ENCODE results near the gene CRYGN. TPM values are rescaled to one million over a fixed set of nuclear protein-coding genes. Genes with fewer than 3 reads are reported as not detected.

CRYGN gene
- total and polyA plus RNA-seq, 2 experiments from 2014 or later: 0.59 to 1.5 TPM

DNA sequence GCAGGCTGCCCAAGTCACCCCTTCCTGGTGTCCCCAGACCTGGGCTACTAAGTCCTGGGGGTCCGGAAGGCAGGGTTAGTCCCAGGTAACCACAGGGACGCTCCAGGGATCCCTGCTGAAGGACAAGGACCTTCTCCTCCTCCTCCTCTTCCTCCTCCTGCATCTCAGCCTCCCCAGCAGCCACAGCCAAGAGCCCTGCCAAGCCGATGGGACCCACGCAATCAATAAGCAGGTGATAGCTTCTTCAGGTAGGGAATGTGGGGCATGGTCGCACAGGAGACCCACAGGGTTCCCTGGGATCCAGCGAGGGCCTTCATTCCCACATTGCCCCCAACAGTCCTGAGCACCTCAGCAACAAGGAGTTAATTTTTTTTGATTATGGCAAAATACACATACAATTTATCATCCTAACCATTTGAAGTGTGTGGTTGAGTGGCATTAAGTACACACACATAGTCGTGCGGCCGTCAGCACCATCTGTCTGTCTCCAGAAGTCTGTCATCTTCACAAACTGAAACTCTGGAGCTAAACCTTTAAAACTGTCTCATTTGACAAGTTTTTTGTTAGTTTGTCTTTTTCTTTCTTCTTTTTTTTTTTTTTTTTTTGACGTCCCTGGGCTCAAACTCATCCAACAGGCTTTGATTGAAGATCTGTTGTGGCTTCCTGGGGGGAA, 12.1 kb downstream of the CRYGN start (continued):
- TF ChIP-seq ZNF331 (CRISPR knock-in tag; IDR thresholded peaks at IDR 0.05; ENCODE audit: low read depth): no peak
- TF ChIP-seq, protein P1, sequence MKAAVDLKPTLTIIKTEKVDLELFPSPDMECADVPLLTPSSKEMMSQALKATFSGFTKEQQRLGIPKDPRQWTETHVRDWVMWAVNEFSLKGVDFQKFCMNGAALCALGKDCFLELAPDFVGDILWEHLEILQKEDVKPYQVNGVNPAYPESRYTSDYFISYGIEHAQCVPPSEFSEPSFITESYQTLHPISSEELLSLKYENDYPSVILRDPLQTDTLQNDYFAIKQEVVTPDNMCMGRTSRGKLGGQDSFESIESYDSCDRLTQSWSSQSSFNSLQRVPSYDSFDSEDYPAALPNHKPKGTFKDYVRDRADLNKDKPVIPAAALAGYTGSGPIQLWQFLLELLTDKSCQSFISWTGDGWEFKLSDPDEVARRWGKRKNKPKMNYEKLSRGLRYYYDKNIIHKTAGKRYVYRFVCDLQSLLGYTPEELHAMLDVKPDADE (IDR thresholded peaks at IDR 0.05): no peak
- no peak for TF ChIP-seq POLR2AphosphoS5 (IDR thresholded peaks at IDR 0.05; ENCODE audit: low read depth)
- TF ChIP-seq, protein P2, sequence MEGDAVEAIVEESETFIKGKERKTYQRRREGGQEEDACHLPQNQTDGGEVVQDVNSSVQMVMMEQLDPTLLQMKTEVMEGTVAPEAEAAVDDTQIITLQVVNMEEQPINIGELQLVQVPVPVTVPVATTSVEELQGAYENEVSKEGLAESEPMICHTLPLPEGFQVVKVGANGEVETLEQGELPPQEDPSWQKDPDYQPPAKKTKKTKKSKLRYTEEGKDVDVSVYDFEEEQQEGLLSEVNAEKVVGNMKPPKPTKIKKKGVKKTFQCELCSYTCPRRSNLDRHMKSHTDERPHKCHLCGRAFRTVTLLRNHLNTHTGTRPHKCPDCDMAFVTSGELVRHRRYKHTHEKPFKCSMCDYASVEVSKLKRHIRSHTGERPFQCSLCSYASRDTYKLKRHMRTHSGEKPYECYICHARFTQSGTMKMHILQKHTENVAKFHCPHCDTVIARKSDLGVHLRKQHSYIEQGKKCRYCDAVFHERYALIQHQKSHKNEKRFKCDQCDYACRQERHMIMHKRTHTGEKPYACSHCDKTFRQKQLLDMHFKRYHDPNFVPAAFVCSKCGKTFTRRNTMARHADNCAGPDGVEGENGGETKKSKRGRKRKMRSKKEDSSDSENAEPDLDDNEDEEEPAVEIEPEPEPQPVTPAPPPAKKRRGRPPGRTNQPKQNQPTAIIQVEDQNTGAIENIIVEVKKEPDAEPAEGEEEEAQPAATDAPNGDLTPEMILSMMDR (conservative IDR thresholded peaks at IDR 0.05; ENCODE audit: low read depth in 2 of 2): no peak
- TF ChIP-seq CREB1 (CRISPR knock-in tag; IDR thresholded peaks at IDR 0.05; ENCODE audit: low read depth): no peak

DNA sequence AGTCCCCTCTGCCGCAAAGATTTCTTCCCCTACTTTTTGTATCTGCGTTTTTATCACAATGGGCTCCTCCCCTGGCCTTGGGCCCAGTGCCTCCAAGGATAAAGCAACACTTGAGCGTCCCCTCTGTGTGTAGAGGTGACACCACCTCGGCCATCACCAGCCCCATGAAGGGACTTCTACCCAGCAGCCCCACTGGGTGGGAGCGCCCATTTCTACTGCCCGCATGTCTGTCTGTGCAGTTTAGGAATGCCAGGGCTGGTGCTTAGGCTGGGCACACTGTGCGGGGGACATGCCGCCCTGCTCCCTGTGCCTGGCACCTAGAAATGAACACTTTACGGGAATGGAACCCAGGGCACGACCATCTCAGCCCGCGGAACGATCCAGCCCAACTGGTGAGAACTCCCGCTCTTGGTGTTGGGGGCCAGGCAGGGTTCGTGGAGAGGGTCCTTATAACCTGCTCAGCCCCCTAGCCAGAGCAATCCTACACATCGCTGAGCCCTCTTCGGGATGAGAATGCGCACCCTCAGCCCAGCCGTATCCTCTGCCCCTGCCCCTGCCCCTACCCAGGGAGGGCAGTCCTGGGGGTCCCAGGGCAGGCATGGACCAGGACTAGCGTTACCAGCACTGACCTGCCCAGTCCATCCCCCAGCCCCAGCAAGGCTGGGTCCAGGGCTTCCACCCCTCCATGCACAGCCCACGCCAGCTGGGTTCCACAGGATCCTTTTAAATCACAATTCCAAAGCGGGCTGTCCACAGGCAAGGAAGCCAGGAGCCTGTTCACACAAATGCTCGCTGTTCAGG, 12.8 kb downstream of the CRYGN start:
- Histone ChIP-seq H3K9me2 (ENCODE audit: insufficient read depth) (no peaks in the 10 kb centered on the region), H4K20me1 (replicated peaks; ENCODE audit: insufficient read depth) (no peaks in the 10 kb centered on the region), H3K36me3 (ENCODE audit: insufficient read depth) (no peaks in the 10 kb centered on the region; the same call in 1 of the 2 replicates), H3K4me3 (no peak overlapping the region), H3K79me2 (replicated peaks; ENCODE audit: insufficient read depth) (no peaks in the 10 kb centered on the region), H2AFZ (no peak overlapping the region), H3K4me1 (ENCODE audit: insufficient read depth) (peaks cover 25% of the 10 kb centered on the region), H3F3A (replicated peaks; ENCODE audit: low read depth) (no peaks in the 10 kb centered on the region), H3K27ac (ENCODE audit: low read depth) (no peak overlapping the region), H3K27me3 (ENCODE audit: insufficient read depth) (no peaks in the 10 kb centered on the region), H3K4me2 (no peak overlapping the region)
- DNase-seq (ENCODE audit: low spot score): no peak
- Mint-ChIP-seq H3K9me3 (peaks cover 11% of the 10 kb centered on the region), H3K36me3 (ENCODE audit: low read depth) (peaks cover 2% of the 10 kb centered on the region; the same call in 1 of the 3 replicates), H3K27me3 (ENCODE audit: insufficient read depth, low read depth, poor library complexity) (peaks cover 7% of the 10 kb centered on the region), H3K4me1 (peaks cover 28% of the 10 kb centered on the region), H3K4me3 (no peak overlapping the region), H3K27ac (no peak overlapping the region)
- ATAC-seq: no peak
- TF ChIP-seq, protein P3, sequence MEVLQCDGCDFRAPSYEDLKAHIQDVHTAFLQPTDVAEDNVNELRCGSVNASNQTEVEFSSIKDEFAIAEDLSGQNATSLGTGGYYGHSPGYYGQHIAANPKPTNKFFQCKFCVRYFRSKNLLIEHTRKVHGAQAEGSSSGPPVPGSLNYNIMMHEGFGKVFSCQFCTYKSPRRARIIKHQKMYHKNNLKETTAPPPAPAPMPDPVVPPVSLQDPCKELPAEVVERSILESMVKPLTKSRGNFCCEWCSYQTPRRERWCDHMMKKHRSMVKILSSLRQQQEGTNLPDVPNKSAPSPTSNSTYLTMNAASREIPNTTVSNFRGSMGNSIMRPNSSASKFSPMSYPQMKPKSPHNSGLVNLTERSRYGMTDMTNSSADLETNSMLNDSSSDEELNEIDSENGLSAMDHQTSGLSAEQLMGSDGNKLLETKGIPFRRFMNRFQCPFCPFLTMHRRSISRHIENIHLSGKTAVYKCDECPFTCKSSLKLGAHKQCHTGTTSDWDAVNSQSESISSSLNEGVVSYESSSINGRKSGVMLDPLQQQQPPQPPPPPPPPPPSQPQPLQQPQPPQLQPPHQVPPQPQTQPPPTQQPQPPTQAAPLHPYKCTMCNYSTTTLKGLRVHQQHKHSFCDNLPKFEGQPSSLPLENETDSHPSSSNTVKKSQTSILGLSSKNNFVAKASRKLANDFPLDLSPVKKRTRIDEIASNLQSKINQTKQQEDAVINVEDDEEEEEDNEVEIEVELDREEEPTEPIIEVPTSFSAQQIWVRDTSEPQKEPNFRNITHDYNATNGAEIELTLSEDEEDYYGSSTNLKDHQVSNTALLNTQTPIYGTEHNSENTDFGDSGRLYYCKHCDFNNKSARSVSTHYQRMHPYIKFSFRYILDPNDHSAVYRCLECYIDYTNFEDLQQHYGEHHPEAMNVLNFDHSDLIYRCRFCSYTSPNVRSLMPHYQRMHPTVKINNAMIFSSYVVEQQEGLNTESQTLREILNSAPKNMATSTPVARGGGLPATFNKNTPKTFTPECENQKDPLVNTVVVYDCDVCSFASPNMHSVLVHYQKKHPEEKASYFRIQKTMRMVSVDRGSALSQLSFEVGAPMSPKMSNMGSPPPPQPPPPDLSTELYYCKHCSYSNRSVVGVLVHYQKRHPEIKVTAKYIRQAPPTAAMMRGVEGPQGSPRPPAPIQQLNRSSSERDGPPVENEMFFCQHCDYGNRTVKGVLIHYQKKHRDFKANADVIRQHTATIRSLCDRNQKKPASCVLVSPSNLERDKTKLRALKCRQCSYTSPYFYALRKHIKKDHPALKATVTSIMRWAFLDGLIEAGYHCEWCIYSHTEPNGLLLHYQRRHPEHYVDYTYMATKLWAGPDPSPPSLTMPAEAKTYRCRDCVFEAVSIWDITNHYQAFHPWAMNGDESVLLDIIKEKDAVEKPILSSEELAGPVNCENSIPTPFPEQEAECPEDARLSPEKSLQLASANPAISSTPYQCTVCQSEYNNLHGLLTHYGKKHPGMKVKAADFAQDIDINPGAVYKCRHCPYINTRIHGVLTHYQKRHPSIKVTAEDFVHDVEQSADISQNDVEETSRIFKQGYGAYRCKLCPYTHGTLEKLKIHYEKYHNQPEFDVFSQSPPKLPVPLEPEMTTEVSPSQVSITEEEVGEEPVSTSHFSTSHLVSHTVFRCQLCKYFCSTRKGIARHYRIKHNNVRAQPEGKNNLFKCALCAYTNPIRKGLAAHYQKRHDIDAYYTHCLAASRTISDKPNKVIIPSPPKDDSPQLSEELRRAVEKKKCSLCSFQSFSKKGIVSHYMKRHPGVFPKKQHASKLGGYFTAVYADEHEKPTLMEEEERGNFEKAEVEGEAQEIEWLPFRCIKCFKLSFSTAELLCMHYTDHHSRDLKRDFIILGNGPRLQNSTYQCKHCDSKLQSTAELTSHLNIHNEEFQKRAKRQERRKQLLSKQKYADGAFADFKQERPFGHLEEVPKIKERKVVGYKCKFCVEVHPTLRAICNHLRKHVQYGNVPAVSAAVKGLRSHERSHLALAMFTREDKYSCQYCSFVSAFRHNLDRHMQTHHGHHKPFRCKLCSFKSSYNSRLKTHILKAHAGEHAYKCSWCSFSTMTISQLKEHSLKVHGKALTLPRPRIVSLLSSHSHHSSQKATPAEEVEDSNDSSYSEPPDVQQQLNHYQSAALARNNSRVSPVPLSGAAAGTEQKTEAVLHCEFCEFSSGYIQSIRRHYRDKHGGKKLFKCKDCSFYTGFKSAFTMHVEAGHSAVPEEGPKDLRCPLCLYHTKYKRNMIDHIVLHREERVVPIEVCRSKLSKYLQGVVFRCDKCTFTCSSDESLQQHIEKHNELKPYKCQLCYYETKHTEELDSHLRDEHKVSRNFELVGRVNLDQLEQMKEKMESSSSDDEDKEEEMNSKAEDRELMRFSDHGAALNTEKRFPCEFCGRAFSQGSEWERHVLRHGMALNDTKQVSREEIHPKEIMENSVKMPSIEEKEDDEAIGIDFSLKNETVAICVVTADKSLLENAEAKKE (CRISPR knock-in tag; IDR thresholded peaks at IDR 0.05): no peak

Measured in GM23338 (cell line).